ENCODE data around the gene IL3RA.

DNA sequence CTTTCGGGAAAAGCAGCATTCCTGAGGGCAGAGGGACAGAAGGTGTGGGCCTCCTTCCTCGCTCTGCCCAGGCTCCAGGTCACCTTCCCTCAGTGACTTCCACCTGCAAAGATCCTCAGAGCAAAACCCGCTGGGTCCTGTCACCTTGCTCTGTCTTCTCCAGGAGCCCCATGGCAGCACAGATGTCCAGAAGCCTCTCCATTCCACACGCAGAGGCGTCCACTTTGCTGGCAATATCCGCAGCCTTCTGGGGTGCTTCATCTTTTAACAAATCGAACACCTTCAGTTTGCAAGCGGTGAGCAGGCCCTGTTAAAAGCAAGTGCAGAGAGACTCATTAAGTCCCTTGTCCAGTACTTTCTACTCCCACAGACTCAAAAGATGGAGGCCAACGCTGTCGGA lies 88.8 kb downstream of the IL3RA start:
- TF ChIP-seq, protein P1, sequence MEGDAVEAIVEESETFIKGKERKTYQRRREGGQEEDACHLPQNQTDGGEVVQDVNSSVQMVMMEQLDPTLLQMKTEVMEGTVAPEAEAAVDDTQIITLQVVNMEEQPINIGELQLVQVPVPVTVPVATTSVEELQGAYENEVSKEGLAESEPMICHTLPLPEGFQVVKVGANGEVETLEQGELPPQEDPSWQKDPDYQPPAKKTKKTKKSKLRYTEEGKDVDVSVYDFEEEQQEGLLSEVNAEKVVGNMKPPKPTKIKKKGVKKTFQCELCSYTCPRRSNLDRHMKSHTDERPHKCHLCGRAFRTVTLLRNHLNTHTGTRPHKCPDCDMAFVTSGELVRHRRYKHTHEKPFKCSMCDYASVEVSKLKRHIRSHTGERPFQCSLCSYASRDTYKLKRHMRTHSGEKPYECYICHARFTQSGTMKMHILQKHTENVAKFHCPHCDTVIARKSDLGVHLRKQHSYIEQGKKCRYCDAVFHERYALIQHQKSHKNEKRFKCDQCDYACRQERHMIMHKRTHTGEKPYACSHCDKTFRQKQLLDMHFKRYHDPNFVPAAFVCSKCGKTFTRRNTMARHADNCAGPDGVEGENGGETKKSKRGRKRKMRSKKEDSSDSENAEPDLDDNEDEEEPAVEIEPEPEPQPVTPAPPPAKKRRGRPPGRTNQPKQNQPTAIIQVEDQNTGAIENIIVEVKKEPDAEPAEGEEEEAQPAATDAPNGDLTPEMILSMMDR (IDR thresholded peaks at IDR 0.05) = no peak
- TF ChIP-seq POLR2A (IDR thresholded peaks at IDR 0.05) = no peak
